ENCODE data around the gene ORM2. TPM values are rescaled to one million over a fixed set of nuclear protein-coding genes. Genes with fewer than 3 reads are reported as not detected.
A peak's percentile ranks its signal among the peaks of the same experiment; 100 is the strongest.

Gene ORM2
- total RNA-seq, 4 donors from 2014 or later: not detected

DNA sequence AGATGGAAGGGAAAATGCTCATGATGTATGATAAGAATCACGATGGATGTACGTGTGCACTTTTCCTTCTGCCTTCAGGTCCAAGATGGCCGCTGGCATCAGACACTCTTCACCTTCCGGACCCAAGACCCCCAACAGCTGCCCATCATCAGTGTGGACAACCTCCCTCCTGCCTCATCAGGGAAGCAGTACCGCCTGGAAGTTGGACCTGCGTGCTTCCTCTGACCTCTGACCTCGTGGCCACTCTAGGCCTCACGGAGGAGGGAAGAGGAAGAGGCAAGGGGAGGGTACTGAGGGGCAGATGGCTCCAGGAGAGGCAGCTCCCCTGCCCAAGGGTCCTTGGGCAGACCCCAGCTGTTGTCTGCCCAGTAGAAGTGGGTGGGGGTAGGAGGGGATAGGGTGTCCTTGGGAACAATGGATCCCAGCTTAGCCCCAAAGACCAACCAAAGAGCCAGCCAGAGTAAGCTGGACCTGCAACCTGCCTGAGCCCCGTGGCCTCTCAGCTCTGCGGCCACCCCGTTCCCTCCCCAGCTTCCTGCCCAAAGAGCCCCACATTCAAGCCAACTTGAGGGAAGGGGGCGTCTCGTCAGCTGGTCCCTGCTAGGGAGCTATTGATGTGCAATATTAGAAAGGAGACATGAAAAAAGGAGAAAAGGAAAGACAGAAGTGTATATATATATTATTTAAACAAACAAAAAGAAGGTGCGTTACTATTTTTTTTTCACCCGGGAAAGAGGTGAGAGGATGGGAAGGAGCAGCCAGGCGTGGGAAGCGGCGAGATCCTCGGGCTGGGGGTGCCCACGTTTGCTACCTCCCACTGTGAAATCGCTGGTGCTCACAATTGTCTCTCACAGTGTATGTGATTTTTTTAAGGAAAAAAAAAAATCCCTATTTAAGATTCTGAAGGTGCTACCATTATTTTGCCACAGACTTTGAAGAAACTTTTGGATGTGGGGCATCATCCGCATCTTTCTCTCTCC, 18.9 kb upstream of the ORM2 start:
- no peaks in the 10 kb centered on the region for H3K9me3 ChIP-seq

GRCh38 chr9:114311571-114312512, 17.8 kb upstream of the ORM2 start:
- Histone ChIP-seq H3K27me3 (no peaks in the 10 kb centered on the region), H3K4me1 (no peaks in the 10 kb centered on the region), H3K4me3 (no peak overlapping the region), H3K27ac (no peak overlapping the region), H3K9me3 (no peaks in the 10 kb centered on the region), H3K36me3 (no peaks in the 10 kb centered on the region)
- DNase-seq: peak in 2 of 3 donors; percentile 13 to 30
- TF ChIP-seq, protein P1, sequence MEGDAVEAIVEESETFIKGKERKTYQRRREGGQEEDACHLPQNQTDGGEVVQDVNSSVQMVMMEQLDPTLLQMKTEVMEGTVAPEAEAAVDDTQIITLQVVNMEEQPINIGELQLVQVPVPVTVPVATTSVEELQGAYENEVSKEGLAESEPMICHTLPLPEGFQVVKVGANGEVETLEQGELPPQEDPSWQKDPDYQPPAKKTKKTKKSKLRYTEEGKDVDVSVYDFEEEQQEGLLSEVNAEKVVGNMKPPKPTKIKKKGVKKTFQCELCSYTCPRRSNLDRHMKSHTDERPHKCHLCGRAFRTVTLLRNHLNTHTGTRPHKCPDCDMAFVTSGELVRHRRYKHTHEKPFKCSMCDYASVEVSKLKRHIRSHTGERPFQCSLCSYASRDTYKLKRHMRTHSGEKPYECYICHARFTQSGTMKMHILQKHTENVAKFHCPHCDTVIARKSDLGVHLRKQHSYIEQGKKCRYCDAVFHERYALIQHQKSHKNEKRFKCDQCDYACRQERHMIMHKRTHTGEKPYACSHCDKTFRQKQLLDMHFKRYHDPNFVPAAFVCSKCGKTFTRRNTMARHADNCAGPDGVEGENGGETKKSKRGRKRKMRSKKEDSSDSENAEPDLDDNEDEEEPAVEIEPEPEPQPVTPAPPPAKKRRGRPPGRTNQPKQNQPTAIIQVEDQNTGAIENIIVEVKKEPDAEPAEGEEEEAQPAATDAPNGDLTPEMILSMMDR (IDR thresholded peaks at IDR 0.05): no peak
- no peak for TF ChIP-seq POLR2A (IDR thresholded peaks at IDR 0.05)

More for the DNA sequence above, 18.9 kb upstream of the ORM2 start:
- Histone ChIP-seq H3K36me3 (no peaks in the 10 kb centered on the region), H3K4me3 (no peak overlapping the region), H3K27me3 (no peaks in the 10 kb centered on the region), H3K4me1 (no peaks in the 10 kb centered on the region), H3K27ac (no peak overlapping the region)
- no peak for TF ChIP-seq POLR2A (IDR thresholded peaks at IDR 0.05)
- TF ChIP-seq, protein P1 (IDR thresholded peaks at IDR 0.05): no peak
- peak in 2 of 3 donors; percentile 14 to 40 for DNase-seq

DNA sequence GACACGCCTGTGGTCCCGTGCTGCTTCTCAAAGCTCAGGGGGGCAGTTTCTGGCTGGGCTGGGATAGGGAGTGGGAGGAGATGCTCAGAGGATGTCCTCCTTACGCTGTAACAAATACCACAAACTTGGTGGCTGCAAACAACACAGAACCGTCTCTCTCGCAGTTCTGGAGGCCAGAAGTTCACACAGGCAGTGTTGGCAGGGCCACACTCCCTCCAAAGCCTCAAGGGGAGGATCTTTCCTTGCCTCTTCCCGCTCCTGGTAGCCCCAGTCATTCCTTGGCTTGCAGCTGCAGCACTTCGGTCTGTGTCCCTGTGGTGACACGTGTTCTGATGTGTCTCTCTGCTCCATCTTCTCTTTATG, 17.2 kb upstream of the ORM2 start:
- H3K27me3 ChIP-seq: no peaks in the 10 kb centered on the region
- peak in 1 of 3 donors; percentile 33 for DNase-seq
- no peaks in the 10 kb centered on the region for H3K9me3 ChIP-seq
- H3K36me3 ChIP-seq: no peaks in the 10 kb centered on the region
- H3K4me1 ChIP-seq: no peaks in the 10 kb centered on the region
- H3K27ac ChIP-seq: no peak overlapping the region
- no peak for TF ChIP-seq POLR2A (IDR thresholded peaks at IDR 0.05)
- TF ChIP-seq, protein P1 (IDR thresholded peaks at IDR 0.05): no peak
- no peak overlapping the region for H3K4me3 ChIP-seq

- H3K36me3 ChIP-seq: no peaks in the 10 kb centered on the region
- no peaks in the 10 kb centered on the region for H3K27me3 ChIP-seq
- no peak overlapping the region for H3K4me3 ChIP-seq
- H3K4me1 ChIP-seq: no peaks in the 10 kb centered on the region
- no peak for TF ChIP-seq POLR2A (IDR thresholded peaks at IDR 0.05)
- TF ChIP-seq, protein P1 (IDR thresholded peaks at IDR 0.05): no peak
- H3K9me3 ChIP-seq: no peaks in the 10 kb centered on the region
- no peak overlapping the region for H3K27ac ChIP-seq
- peak in 2 of 3 donors; percentile 11 to 22 for DNase-seq
Measured at GRCh38 chr9:114313186-114313585, 16.5 kb upstream of the ORM2 start.

DNA sequence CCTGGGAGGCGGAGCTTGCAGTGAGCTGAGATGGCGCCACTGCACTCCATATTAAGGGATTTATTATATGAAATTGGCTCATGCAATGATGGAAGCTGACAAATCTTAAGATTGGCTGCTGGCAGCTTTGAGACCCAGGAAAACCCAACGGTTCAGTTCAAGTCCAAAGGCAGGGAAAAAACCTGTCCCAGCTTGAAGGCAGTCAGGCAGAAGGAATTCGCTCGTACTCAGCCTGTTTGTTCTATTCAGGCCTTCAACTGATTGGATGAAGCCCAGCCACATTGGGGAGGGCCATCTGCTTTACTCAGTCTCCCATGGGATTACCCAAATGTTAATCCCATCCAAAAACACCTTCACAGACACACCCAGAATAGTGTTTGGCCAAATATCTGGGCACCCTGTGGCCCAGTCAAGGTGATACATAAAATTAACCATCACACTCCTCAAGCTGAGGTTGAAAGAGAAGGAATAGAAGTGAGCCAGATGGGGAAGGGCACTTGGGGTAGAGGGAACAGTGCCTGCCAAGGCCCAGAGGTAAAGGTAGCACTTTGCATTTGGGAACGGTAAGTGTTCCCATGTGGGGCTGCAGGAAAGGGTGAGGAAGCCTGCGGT, 15.3 kb upstream of the ORM2 start:
- no peak overlapping the region for H3K27ac ChIP-seq
- no peak overlapping the region for H3K4me3 ChIP-seq
- no peaks in the 10 kb centered on the region for H3K4me1 ChIP-seq
- no peaks in the 10 kb centered on the region for H3K36me3 ChIP-seq
- DNase-seq: peak in 2 of 3 donors; percentile 9 to 22
- no peaks in the 10 kb centered on the region for H3K9me3 ChIP-seq
- no peaks in the 10 kb centered on the region for H3K27me3 ChIP-seq
- no peak for TF ChIP-seq POLR2A (IDR thresholded peaks at IDR 0.05)
- TF ChIP-seq, protein P1 (IDR thresholded peaks at IDR 0.05): no peak

Data from Peyer's patch (tissue), 4 donors.